HEK293 (cell line): ENCODE measurements around the gene TATDN2.

Experiments used
- BCL11A ChIP-seq: fragments of 450-650 bp; formaldehyde crosslinking; IDR thresholded peaks from 2 replicates; pipeline ENCODE4 v1.5.1; 2016; ENCODE audit warnings: low read depth, missing biosample characterization, missing genetic modification characterization
- MEIS1 ChIP-seq: sonication (generic); formaldehyde crosslinking; IDR thresholded peaks from 2 replicates; pipeline ENCODE4 v1.8.1; 2022; ENCODE audit warnings: missing genetic modification reagents, mild to moderate bottlenecking, borderline replicate concordance
- RBAK ChIP-seq: fragments of 450-650 bp; formaldehyde crosslinking; IDR thresholded peaks from 2 replicates; pipeline ENCODE4 v1.5.1; 2016; ENCODE audit warnings: missing biosample characterization, missing genetic modification characterization
- ZIC2 ChIP-seq: fragments of 450-650 bp; formaldehyde crosslinking; IDR thresholded peaks from 2 replicates; pipeline ENCODE4 v1.5.1; 2016; ENCODE audit warnings: missing biosample characterization, missing genetic modification characterization
- ZNF114 ChIP-seq: fragments of 450-650 bp; formaldehyde crosslinking; IDR thresholded peaks from 2 replicates; pipeline ENCODE4 v1.5.0; 2017; ENCODE audit warnings: missing biosample characterization, missing genetic modification characterization
- ZNF266 ChIP-seq: fragments of 450-650 bp; formaldehyde crosslinking; IDR thresholded peaks from 2 replicates; pipeline ENCODE4 v1.5.1; 2016; ENCODE audit warnings: missing biosample characterization, missing genetic modification characterization, low read depth
- ZNF555 ChIP-seq: fragments of 450-650 bp; formaldehyde crosslinking; conservative IDR thresholded peaks from 2 replicates; pipeline ENCODE4 v1.5.1; 2017; ENCODE audit warnings: missing biosample characterization, mild to moderate bottlenecking, missing genetic modification characterization, inconsistent platforms
- ZNF610 ChIP-seq: fragments of 450-650 bp; formaldehyde crosslinking; IDR thresholded peaks from 2 replicates; pipeline ENCODE4 v1.5.1; 2016; ENCODE audit warnings: missing biosample characterization, missing genetic modification characterization, borderline replicate concordance
- ZNF707 ChIP-seq: fragments of 450-650 bp; formaldehyde crosslinking; IDR thresholded peaks from 2 replicates; pipeline ENCODE4 v1.5.1; 2016; ENCODE audit warnings: missing biosample characterization, missing genetic modification characterization
- ZNF776 ChIP-seq: fragments of 450-650 bp; formaldehyde crosslinking; IDR thresholded peaks from 2 replicates; pipeline ENCODE4 v1.5.0; 2017; ENCODE audit warnings: missing biosample characterization, missing genetic modification characterization, borderline replicate concordance
- TF ChIP-seq, protein P1 (sequence below): fragments of 450-650 bp; IDR thresholded peaks from 2 replicates; pipeline ENCODE4 v1.5.1; 2018; ENCODE audit warnings: missing biosample characterization, mild to moderate bottlenecking, missing genetic modification characterization
- TF ChIP-seq, protein P2 (sequence below): fragments of 450-650 bp; formaldehyde crosslinking; IDR thresholded peaks from 2 replicates; pipeline ENCODE4 v1.5.1; 2016; ENCODE audit warnings: missing biosample characterization, missing genetic modification characterization
- TF ChIP-seq, protein P3 (sequence below): fragments of 450-650 bp; formaldehyde crosslinking; IDR thresholded peaks from 2 replicates; pipeline ENCODE4 v1.5.1; 2016; ENCODE audit warnings: missing biosample characterization, missing genetic modification characterization
- TF ChIP-seq, protein P4 (sequence below): fragments of 450-650 bp; formaldehyde crosslinking; IDR thresholded peaks from 2 replicates; pipeline ENCODE4 v1.5.1; 2016; ENCODE audit warnings: missing biosample characterization, missing genetic modification characterization
- TF ChIP-seq, protein P5 (sequence below): fragments of 450-650 bp; formaldehyde crosslinking; IDR thresholded peaks from 2 replicates; pipeline ENCODE4 v1.5.1; 2017; ENCODE audit warnings: missing biosample characterization, missing genetic modification characterization
- TF ChIP-seq, protein P6 (sequence below): fragments of 450-650 bp; formaldehyde crosslinking; IDR thresholded peaks from 2 replicates; pipeline ENCODE4 v1.5.1; 2016; ENCODE audit warnings: missing biosample characterization, missing genetic modification characterization
- TF ChIP-seq, protein P7 (sequence below): fragments of 450-650 bp; formaldehyde crosslinking; IDR thresholded peaks from 2 replicates; pipeline ENCODE4 v1.5.1; 2016; ENCODE audit warnings: missing biosample characterization, missing genetic modification characterization, borderline replicate concordance
- TF ChIP-seq, protein P8 (sequence below): fragments of 450-650 bp; formaldehyde crosslinking; IDR thresholded peaks from 2 replicates; pipeline ENCODE4 v1.5.1; 2016; ENCODE audit warnings: missing biosample characterization, missing genetic modification characterization

The TATDN2 gene

DNA sequence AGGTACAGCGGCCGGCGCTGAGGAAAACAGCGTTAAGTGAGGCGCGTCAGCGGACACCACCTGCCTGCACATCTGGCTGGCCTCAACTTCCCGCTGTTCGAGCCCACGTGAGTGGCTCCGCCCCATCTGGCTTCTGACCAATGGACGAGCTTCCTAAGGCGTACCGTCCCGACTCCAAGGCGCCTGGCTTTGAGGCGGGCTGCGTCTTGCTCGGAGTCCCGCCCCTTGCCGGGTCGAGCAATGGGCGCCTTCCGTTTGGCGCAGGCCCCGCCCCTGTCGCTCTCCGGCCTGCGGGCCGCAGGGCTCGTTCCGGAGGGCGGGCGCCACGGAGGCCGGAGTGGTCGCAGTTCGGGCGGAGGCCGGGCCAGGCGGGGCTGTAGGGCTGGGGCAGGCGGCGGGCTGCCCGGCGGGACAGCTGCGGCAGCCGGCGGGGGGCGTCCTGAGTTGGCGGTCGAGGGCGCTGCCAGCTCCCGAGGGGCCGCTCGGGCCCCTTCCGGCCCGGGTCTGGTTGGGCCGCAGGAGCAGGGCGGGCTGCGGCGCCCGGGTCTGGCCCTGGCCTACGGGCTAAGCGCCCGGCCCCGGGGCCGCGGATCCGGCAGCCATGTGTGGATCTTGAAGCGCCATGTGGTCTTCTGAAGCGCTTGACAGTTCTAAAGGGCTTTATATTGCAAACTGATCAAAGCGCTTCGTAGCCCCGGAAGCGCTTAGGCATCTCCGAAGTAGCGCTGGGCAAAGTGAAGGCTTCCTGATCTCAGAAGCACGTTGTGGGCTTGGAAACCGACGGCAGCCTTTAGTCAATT is at the start of gene TATDN2 (continued):
- TF ChIP-seq, protein P1, sequence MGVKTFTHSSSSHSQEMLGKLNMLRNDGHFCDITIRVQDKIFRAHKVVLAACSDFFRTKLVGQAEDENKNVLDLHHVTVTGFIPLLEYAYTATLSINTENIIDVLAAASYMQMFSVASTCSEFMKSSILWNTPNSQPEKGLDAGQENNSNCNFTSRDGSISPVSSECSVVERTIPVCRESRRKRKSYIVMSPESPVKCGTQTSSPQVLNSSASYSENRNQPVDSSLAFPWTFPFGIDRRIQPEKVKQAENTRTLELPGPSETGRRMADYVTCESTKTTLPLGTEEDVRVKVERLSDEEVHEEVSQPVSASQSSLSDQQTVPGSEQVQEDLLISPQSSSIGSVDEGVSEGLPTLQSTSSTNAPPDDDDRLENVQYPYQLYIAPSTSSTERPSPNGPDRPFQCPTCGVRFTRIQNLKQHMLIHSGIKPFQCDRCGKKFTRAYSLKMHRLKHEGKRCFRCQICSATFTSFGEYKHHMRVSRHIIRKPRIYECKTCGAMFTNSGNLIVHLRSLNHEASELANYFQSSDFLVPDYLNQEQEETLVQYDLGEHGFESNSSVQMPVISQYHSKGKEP (tag by site-specific recombination), result no peak
- TF ChIP-seq, protein P2, sequence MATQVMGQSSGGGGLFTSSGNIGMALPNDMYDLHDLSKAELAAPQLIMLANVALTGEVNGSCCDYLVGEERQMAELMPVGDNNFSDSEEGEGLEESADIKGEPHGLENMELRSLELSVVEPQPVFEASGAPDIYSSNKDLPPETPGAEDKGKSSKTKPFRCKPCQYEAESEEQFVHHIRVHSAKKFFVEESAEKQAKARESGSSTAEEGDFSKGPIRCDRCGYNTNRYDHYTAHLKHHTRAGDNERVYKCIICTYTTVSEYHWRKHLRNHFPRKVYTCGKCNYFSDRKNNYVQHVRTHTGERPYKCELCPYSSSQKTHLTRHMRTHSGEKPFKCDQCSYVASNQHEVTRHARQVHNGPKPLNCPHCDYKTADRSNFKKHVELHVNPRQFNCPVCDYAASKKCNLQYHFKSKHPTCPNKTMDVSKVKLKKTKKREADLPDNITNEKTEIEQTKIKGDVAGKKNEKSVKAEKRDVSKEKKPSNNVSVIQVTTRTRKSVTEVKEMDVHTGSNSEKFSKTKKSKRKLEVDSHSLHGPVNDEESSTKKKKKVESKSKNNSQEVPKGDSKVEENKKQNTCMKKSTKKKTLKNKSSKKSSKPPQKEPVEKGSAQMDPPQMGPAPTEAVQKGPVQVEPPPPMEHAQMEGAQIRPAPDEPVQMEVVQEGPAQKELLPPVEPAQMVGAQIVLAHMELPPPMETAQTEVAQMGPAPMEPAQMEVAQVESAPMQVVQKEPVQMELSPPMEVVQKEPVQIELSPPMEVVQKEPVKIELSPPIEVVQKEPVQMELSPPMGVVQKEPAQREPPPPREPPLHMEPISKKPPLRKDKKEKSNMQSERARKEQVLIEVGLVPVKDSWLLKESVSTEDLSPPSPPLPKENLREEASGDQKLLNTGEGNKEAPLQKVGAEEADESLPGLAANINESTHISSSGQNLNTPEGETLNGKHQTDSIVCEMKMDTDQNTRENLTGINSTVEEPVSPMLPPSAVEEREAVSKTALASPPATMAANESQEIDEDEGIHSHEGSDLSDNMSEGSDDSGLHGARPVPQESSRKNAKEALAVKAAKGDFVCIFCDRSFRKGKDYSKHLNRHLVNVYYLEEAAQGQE, result no peak; the same call in 1 of the 2 replicates
- TF ChIP-seq, protein P3, sequence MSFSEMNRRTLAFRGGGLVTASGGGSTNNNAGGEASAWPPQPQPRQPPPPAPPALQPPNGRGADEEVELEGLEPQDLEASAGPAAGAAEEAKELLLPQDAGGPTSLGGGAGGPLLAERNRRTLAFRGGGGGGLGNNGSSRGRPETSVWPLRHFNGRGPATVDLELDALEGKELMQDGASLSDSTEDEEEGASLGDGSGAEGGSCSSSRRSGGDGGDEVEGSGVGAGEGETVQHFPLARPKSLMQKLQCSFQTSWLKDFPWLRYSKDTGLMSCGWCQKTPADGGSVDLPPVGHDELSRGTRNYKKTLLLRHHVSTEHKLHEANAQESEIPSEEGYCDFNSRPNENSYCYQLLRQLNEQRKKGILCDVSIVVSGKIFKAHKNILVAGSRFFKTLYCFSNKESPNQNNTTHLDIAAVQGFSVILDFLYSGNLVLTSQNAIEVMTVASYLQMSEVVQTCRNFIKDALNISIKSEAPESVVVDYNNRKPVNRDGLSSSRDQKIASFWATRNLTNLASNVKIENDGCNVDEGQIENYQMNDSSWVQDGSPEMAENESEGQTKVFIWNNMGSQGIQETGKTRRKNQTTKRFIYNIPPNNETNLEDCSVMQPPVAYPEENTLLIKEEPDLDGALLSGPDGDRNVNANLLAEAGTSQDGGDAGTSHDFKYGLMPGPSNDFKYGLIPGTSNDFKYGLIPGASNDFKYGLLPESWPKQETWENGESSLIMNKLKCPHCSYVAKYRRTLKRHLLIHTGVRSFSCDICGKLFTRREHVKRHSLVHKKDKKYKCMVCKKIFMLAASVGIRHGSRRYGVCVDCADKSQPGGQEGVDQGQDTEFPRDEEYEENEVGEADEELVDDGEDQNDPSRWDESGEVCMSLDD (tag by site-specific recombination), result no peak
- TF ChIP-seq ZNF707 (tag by site-specific recombination) (no peak), ZNF114 (tag by site-specific recombination) (no peak), MEIS1 (CRISPR knock-in tag) (no peak), RBAK (no peak), ZIC2 (tag by site-specific recombination) (peak; percentile 63), ZNF266 (tag by site-specific recombination) (no peak), BCL11A (tag by site-specific recombination) (no peak), ZNF610 (tag by site-specific recombination) (no peak), ZNF555 (no peak), ZNF776 (tag by site-specific recombination) (no peak)
- TF ChIP-seq, protein P4, sequence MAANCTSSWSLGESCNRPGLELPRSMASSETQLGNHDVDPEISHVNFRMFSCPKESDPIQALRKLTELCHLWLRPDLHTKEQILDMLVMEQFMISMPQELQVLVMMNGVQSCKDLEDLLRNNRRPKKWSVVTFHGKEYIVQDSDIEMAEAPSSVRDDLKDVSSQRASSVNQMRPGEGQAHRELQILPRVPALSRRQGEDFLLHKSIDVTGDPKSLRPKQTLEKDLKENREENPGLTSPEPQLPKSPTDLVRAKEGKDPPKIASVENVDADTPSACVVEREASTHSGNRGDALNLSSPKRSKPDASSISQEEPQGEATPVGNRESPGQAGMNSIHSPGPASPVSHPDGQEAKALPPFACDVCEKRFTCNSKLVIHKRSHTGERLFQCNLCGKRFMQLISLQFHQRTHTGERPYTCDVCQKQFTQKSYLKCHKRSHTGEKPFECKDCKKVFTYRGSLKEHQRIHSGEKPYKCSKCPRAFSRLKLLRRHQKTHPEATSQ, result no peak
- TF ChIP-seq, protein P5, sequence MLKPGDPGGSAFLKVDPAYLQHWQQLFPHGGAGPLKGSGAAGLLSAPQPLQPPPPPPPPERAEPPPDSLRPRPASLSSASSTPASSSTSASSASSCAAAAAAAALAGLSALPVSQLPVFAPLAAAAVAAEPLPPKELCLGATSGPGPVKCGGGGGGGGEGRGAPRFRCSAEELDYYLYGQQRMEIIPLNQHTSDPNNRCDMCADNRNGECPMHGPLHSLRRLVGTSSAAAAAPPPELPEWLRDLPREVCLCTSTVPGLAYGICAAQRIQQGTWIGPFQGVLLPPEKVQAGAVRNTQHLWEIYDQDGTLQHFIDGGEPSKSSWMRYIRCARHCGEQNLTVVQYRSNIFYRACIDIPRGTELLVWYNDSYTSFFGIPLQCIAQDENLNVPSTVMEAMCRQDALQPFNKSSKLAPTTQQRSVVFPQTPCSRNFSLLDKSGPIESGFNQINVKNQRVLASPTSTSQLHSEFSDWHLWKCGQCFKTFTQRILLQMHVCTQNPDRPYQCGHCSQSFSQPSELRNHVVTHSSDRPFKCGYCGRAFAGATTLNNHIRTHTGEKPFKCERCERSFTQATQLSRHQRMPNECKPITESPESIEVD (tag by site-specific recombination), result no peak
- TF ChIP-seq, protein P6, sequence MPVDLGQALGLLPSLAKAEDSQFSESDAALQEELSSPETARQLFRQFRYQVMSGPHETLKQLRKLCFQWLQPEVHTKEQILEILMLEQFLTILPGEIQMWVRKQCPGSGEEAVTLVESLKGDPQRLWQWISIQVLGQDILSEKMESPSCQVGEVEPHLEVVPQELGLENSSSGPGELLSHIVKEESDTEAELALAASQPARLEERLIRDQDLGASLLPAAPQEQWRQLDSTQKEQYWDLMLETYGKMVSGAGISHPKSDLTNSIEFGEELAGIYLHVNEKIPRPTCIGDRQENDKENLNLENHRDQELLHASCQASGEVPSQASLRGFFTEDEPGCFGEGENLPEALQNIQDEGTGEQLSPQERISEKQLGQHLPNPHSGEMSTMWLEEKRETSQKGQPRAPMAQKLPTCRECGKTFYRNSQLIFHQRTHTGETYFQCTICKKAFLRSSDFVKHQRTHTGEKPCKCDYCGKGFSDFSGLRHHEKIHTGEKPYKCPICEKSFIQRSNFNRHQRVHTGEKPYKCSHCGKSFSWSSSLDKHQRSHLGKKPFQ (tag by site-specific recombination), result no peak
- TF ChIP-seq, protein P7, sequence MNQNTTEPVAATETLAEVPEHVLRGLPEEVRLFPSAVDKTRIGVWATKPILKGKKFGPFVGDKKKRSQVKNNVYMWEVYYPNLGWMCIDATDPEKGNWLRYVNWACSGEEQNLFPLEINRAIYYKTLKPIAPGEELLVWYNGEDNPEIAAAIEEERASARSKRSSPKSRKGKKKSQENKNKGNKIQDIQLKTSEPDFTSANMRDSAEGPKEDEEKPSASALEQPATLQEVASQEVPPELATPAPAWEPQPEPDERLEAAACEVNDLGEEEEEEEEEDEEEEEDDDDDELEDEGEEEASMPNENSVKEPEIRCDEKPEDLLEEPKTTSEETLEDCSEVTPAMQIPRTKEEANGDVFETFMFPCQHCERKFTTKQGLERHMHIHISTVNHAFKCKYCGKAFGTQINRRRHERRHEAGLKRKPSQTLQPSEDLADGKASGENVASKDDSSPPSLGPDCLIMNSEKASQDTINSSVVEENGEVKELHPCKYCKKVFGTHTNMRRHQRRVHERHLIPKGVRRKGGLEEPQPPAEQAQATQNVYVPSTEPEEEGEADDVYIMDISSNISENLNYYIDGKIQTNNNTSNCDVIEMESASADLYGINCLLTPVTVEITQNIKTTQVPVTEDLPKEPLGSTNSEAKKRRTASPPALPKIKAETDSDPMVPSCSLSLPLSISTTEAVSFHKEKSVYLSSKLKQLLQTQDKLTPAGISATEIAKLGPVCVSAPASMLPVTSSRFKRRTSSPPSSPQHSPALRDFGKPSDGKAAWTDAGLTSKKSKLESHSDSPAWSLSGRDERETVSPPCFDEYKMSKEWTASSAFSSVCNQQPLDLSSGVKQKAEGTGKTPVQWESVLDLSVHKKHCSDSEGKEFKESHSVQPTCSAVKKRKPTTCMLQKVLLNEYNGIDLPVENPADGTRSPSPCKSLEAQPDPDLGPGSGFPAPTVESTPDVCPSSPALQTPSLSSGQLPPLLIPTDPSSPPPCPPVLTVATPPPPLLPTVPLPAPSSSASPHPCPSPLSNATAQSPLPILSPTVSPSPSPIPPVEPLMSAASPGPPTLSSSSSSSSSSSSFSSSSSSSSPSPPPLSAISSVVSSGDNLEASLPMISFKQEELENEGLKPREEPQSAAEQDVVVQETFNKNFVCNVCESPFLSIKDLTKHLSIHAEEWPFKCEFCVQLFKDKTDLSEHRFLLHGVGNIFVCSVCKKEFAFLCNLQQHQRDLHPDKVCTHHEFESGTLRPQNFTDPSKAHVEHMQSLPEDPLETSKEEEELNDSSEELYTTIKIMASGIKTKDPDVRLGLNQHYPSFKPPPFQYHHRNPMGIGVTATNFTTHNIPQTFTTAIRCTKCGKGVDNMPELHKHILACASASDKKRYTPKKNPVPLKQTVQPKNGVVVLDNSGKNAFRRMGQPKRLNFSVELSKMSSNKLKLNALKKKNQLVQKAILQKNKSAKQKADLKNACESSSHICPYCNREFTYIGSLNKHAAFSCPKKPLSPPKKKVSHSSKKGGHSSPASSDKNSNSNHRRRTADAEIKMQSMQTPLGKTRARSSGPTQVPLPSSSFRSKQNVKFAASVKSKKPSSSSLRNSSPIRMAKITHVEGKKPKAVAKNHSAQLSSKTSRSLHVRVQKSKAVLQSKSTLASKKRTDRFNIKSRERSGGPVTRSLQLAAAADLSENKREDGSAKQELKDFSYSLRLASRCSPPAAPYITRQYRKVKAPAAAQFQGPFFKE (tag by site-specific recombination), result no peak
- TF ChIP-seq, protein P8, sequence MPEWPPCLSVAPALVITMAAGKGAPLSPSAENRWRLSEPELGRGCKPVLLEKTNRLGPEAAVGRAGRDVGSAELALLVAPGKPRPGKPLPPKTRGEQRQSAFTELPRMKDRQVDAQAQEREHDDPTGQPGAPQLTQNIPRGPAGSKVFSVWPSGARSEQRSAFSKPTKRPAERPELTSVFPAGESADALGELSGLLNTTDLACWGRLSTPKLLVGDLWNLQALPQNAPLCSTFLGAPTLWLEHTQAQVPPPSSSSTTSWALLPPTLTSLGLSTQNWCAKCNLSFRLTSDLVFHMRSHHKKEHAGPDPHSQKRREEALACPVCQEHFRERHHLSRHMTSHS (tag by site-specific recombination), result no peak
